GM12878 (cell line): ENCODE data around the gene TCF20. TPM values are rescaled to one million over a fixed set of nuclear protein-coding genes. Genes with fewer than 3 reads are reported as not detected.

Experiments
- ATAC-seq: fragments of 200-7000 bp; cut with Tn5 transposase; 3 replicates; pipeline ENCODE4 v1.9.1; 2020; ENCODE audit warnings: mild to moderate bottlenecking, moderate library complexity
- BruUV-seq: library from RNA; stranded (reverse); fragments of 400-500 nt; replicated peaks from 2 replicates; lab custom pipeline; 2021; lab: Mats Ljungman, UMichigan
- CTCF ChIA-PET: fragments of 300-600 bp; sonication (Branson Sonifier 250); formaldehyde crosslinking; extraction: SDS; loops from one replicate; lab custom pipeline; 2021; ENCODE audit warnings: inconsistent platforms; lab: Yijun Ruan, JAX
- POLR2A ChIA-PET: fragments of 350-600 bp; formaldehyde crosslinking; extraction: SDS; loops from one replicate; lab custom pipeline; 2021; ENCODE audit warnings: inconsistent platforms; lab: Charles Lee
- RAD21 ChIA-PET: fragments of 300-600 bp; sonication (Branson Sonifier 250); formaldehyde crosslinking; loops from one replicate; lab custom pipeline; 2023; ENCODE audit warnings: antibody characterized with exemption; ENCODE audit not compliant: unreplicated experiment; lab: Charles Lee
- SMC1A ChIA-PET: fragments of 300-600 bp; sonication (Branson Sonifier 250); formaldehyde crosslinking; loops from one replicate; lab custom pipeline; 2023; ENCODE audit not compliant: unreplicated experiment, uncharacterized antibody; lab: Charles Lee
- DNase-seq: peaks from one replicate; pipeline ENCODE4 v3.0.0-alpha.2; 2011; ENCODE audit warnings: low read depth, low spot score
- FAIRE-seq: peaks from 3 replicates; lab custom pipeline; 2011; peaks lifted over from hg19 to GRCh38; lab: Jason Lieb, UNC
- H2AFZ ChIP-seq: 2 replicates; pipeline ENCODE4 v1.6.0; 2011; ENCODE audit warnings: low read depth, low read length, control low read depth; ENCODE audit not compliant: control insufficient read depth
- H3K27ac ChIP-seq: 2 replicates; pipeline ENCODE4 v1.5.1; 2011; ENCODE audit warnings: control low read depth; ENCODE audit not compliant: control insufficient read depth, insufficient read depth
- H3K27me3 ChIP-seq, 2 experiments: replicated peaks in 1 of 2; 2 replicates each; pipeline versions ENCODE4 v1.6.0 to v1.6.1; 2011; ENCODE audit warnings: low read length in 1 of 2; ENCODE audit not compliant: control insufficient read depth in 2 of 2, insufficient read depth in 2 of 2
- H3K36me3 ChIP-seq, 2 experiments: 2 replicates each; pipeline ENCODE4 v1.5.1; 2011; ENCODE audit warnings: low read length in 1 of 2; ENCODE audit not compliant: control insufficient read depth in 2 of 2, insufficient read depth in 2 of 2
- H3K4me1 ChIP-seq: 2 replicates; pipeline ENCODE4 v1.6.1; 2011; ENCODE audit warnings: mild to moderate bottlenecking, low read length, moderate library complexity, mixed read lengths; ENCODE audit not compliant: control insufficient read depth, insufficient read depth
- H3K4me2 ChIP-seq: 2 replicates; pipeline ENCODE4 v1.6.0; 2011; ENCODE audit warnings: control low read depth; ENCODE audit not compliant: control insufficient read depth, insufficient read depth
- H3K4me3 ChIP-seq: fragments of 200-600 bp; sonication (generic); 2 replicates; pipeline ENCODE4 v1.5.1; 2016
- H3K79me2 ChIP-seq: 2 replicates; pipeline ENCODE4 v1.6.0; 2011; ENCODE audit warnings: low read length; ENCODE audit not compliant: control insufficient read depth, insufficient read depth
- H3K9ac ChIP-seq: 2 replicates; pipeline ENCODE4 v1.8.0; 2011; ENCODE audit warnings: low read length, control low read depth, mixed read lengths; ENCODE audit not compliant: control insufficient read depth, insufficient read depth
- H3K9me3 ChIP-seq: replicated peaks from 3 replicates; pipeline ENCODE4 v1.5.1; 2011; ENCODE audit warnings: mild to moderate bottlenecking, low read length; ENCODE audit not compliant: control insufficient read depth, insufficient read depth
- H4K20me1 ChIP-seq: 2 replicates; pipeline ENCODE4 v1.6.0; 2011; ENCODE audit not compliant: control insufficient read depth, insufficient read depth
- FOXM1 ChIP-seq: IDR thresholded peaks from 2 replicates; pipeline ENCODE4 v1.6.1; 2012; ENCODE audit warnings: low read depth, mild to moderate bottlenecking, inconsistent platforms, low read length, moderate library complexity
- KLF5 ChIP-seq: fragments of 450-650 bp; IDR thresholded peaks from 2 replicates; pipeline ENCODE4 v1.6.1; 2014; ENCODE audit warnings: mild to moderate bottlenecking; ENCODE audit not compliant: partially characterized antibody
- POLR2AphosphoS5 ChIP-seq: IDR thresholded peaks from 2 replicates; pipeline ENCODE4 v1.6.1; 2011; ENCODE audit warnings: mild to moderate bottlenecking, low read length, inconsistent platforms
- SUPT20H ChIP-seq: IDR thresholded peaks from 2 replicates; pipeline ENCODE4 v1.6.1; 2011; ENCODE audit warnings: low read depth, mild to moderate bottlenecking, low read length, moderate library complexity, borderline replicate concordance; ENCODE audit not compliant: control insufficient read depth
- WGBS: methylation state at CpG from one replicate; pipeline ENCODE4 v1.1.6; 2016; ENCODE audit warnings: low lambda C conversion rate; ENCODE audit not compliant: insufficient replicate concordance, insufficient coverage; ENCODE audit errors: missing lambda C conversion rate; 5-methylcytosine and 5-hydroxymethylcytosine counted together
- in situ Hi-C: fragments of 300-500 bp; cut with MboI; formaldehyde crosslinking; loops from 9 replicates; pipeline ENCODE4 v1.14.3; 2018; ENCODE audit warnings: mixed read lengths
- intact Hi-C: fragments of 100-400 bp; cut with micrococcal nuclease; formaldehyde crosslinking; loops from one replicate; pipeline ENCODE4 v1.14.2; 2022; ENCODE audit not compliant: unreplicated experiment
- polyA plus RNA-seq, 11 experiments: library from polyadenylated mRNA; depleted of rRNA in 4 of 11; unstranded in 6 of 11; stranded (reverse) in 5 of 11; fragments of >200 nt; fragmentation: Nextera tagmentation in 4 of 11; fragmentation: Illumina TruSeq in 1 of 11; extraction: Ambion mirVana in 4 of 11; extraction: Trizol in 1 of 11; gene quantifications; 1 replicate in 1 of 11; 2 replicates in 10 of 11; pipeline versions ENCODE4 v1.2.1 to v1.2.3, GENCODE V29; 2011 to 2016; ENCODE audit warnings: inconsistent platforms in 2 of 11, missing spikeins in 2 of 11, low read depth in 1 of 11
- total RNA-seq, 4 experiments: library from RNA; depleted of rRNA in 3 of 4; stranded (reverse); fragments of >200 nt in 3 of 4; fragmentation: Illumina TruSeq in 1 of 4; extraction: Trizol in 1 of 4; gene quantifications; 2 replicates each; pipeline versions ENCODE4 v1.2.1 to v1.2.3, GENCODE V29; 2013 to 2021
- TF ChIP-seq, protein P1 (sequence below), 3 experiments: IDR thresholded peaks in 2 of 3; conservative IDR thresholded peaks in 1 of 3; 2 replicates each; pipeline ENCODE4 v1.5.1; 2011; ENCODE audit warnings: low read depth in 3 of 3, low read length in 3 of 3, mild to moderate bottlenecking in 3 of 3, control low read depth in 2 of 3, moderate library complexity in 2 of 3, inconsistent platforms in 1 of 3, mixed read lengths in 1 of 3; ENCODE audit not compliant: control insufficient read depth in 2 of 3, insufficient read depth in 1 of 3; ENCODE audit errors: extremely low read depth in 1 of 3

Gene TCF20
- total and polyA plus RNA-seq, 10 of the 15 experiments (the other 5 are each of a cell fraction or from before 2014, with no cell fraction given) = 0.64 to 52.9 (median 22.6) TPM

GRCh38 chr22:42296381-42296853 lies 26.0 kb upstream of the TCF20 start:
- H3K9me3 ChIP-seq = no peaks in the 10 kb centered on the region
- ChIA-PET RAD21 (interaction anchor here (1.0 to 1.5 kb wide), 2 partner anchors 127 to 140 kb away, joined by 5 read pairs; no protein-coding TSS in a partner anchor), CTCF (interaction anchor here (0.8 to 1.5 kb wide), 5 partner anchors 14 to 141 kb away, joined by 3 to 5 read pairs (median 3); no protein-coding TSS in a partner anchor), POLR2A (no interaction called here), SMC1A (interaction anchor here (1.1 kb wide), 1 partner anchor 16 kb away, joined by 3 read pairs; no protein-coding TSS in a partner anchor)
- DNase-seq = no peak
- no peaks in the 10 kb centered on the region for H3K36me3 ChIP-seq
- FAIRE-seq = no peak
- H3K4me1 ChIP-seq = peaks cover 22% of the 10 kb centered on the region
- no peaks in the 10 kb centered on the region for H3K27me3 ChIP-seq
- no peak for ATAC-seq
- H3K4me2 ChIP-seq = no peak overlapping the region
- H4K20me1 ChIP-seq = no peaks in the 10 kb centered on the region
- no peak overlapping the region for H3K27ac ChIP-seq
- in situ Hi-C loops = no loop called here
- no peak overlapping the region for H2AFZ ChIP-seq
- no peak overlapping the region for H3K9ac ChIP-seq
- TF ChIP-seq KLF5 = no peak
- TF ChIP-seq POLR2AphosphoS5 = no peak
- TF ChIP-seq SUPT20H = no peak
- TF ChIP-seq FOXM1 = no peak
- TF ChIP-seq, protein P1, sequence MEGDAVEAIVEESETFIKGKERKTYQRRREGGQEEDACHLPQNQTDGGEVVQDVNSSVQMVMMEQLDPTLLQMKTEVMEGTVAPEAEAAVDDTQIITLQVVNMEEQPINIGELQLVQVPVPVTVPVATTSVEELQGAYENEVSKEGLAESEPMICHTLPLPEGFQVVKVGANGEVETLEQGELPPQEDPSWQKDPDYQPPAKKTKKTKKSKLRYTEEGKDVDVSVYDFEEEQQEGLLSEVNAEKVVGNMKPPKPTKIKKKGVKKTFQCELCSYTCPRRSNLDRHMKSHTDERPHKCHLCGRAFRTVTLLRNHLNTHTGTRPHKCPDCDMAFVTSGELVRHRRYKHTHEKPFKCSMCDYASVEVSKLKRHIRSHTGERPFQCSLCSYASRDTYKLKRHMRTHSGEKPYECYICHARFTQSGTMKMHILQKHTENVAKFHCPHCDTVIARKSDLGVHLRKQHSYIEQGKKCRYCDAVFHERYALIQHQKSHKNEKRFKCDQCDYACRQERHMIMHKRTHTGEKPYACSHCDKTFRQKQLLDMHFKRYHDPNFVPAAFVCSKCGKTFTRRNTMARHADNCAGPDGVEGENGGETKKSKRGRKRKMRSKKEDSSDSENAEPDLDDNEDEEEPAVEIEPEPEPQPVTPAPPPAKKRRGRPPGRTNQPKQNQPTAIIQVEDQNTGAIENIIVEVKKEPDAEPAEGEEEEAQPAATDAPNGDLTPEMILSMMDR (IDR thresholded peaks at IDR 0.05 in 2 of 3, conservative IDR thresholded peaks at IDR 0.05 in 1 of 3; ENCODE audit: control insufficient read depth in 2 of 3, extremely low read depth in 1 of 3, insufficient read depth in 1 of 3, low read depth in 3 of 3, low read length in 3 of 3) = peak in 2 of 3 experiments; percentile 13 to 28; a peak in 2 of 6 replicates
- TF ChIP-seq, all 136 proteins: peak for 1
- WGBS = 24% methylated on average over 15 of the region's 19 CpGs
- no peaks in the 10 kb centered on the region for H3K79me2 ChIP-seq
- intact Hi-C loops = no loop called here
- no TSS peak for BruUV-seq
- H3K4me3 ChIP-seq = no peak overlapping the region
